ENCODE results near the gene CCDC197.

DNA sequence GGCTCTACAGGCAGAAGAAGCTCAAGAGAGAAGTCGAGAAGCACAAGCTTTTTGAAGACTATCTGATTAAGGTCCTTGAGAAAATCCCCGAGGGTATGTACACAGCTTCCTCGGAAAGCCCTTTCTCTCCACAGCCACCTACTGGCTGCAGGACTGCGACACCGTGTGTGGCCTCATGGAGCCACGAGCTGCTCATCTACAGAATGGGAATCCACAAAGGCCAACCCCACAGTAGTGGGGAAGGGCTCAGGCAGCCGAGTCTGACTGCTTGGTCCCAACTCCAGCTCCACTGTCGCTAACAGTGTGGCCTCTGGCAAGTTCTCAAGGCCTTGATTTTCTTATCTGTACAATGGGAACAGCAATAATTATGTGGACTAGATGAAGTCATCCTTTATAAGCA, 2.5 kb downstream of the CCDC197 start:
- TF ChIP-seq, protein P1, sequence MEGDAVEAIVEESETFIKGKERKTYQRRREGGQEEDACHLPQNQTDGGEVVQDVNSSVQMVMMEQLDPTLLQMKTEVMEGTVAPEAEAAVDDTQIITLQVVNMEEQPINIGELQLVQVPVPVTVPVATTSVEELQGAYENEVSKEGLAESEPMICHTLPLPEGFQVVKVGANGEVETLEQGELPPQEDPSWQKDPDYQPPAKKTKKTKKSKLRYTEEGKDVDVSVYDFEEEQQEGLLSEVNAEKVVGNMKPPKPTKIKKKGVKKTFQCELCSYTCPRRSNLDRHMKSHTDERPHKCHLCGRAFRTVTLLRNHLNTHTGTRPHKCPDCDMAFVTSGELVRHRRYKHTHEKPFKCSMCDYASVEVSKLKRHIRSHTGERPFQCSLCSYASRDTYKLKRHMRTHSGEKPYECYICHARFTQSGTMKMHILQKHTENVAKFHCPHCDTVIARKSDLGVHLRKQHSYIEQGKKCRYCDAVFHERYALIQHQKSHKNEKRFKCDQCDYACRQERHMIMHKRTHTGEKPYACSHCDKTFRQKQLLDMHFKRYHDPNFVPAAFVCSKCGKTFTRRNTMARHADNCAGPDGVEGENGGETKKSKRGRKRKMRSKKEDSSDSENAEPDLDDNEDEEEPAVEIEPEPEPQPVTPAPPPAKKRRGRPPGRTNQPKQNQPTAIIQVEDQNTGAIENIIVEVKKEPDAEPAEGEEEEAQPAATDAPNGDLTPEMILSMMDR (conservative IDR thresholded peaks at IDR 0.05; ENCODE audit: low read length) = 0 out of 2 replicates have a peak, but pooled peaks have one; percentile 17
- no peak for TF ChIP-seq EZH2phosphoT487 (IDR thresholded peaks at IDR 0.05; ENCODE audit: borderline replicate concordance, low read depth, low read length)

All from OCI-LY7 (cell line).